Lung (tissue), 12 donors: ENCODE results near the gene KLF11. TPM values are rescaled to one million over a fixed set of nuclear protein-coding genes. Genes with fewer than 3 reads are reported as not detected.
A peak's percentile ranks its signal among the peaks of the same experiment; 100 is the strongest.

Source experiments
- ATAC-seq: fragments of 200-7000 bp; cut with Tn5 transposase; one replicate; pipeline ENCODE4 v1.9.1; 2020; ENCODE audit warnings: moderate number of reproducible peaks; ENCODE audit not compliant: insufficient read depth, low FRiP score
- DNase-seq, 3 donors: peaks; one replicate each; pipeline ENCODE4 v3.0.0-alpha.2; 2013 to 2017
- H3K27ac ChIP-seq, 2 donors: one replicate each; pipeline ENCODE4 v1.5.1; 2013; ENCODE audit warnings: mild to moderate bottlenecking in 2 of 2, moderate library complexity in 2 of 2, control low read depth in 1 of 2, inconsistent platforms in 1 of 2, low read depth in 1 of 2, low read length in 1 of 2
- H3K27me3 ChIP-seq, 3 donors: one replicate each; pipeline ENCODE4 v1.5.1; 2013; ENCODE audit warnings: low read length in 2 of 3; ENCODE audit not compliant: control insufficient read depth in 3 of 3, insufficient read depth in 3 of 3
- H3K36me3 ChIP-seq, 4 donors: one replicate each; pipeline ENCODE4 v1.5.1; 2013; ENCODE audit warnings: low read length in 4 of 4, mild to moderate bottlenecking in 1 of 4, moderate library complexity in 1 of 4; ENCODE audit not compliant: control insufficient read depth in 4 of 4, insufficient read depth in 4 of 4
- H3K4me1 ChIP-seq, 5 donors: one replicate each; pipeline ENCODE4 v1.5.1; 2013; ENCODE audit warnings: low read length in 5 of 5, mild to moderate bottlenecking in 2 of 5, moderate library complexity in 1 of 5; ENCODE audit not compliant: control insufficient read depth in 5 of 5, insufficient read depth in 5 of 5
- H3K4me3 ChIP-seq: one replicate; pipeline ENCODE4 v1.5.1; 2013; ENCODE audit warnings: mild to moderate bottlenecking, control low read depth, moderate library complexity
- H3K9ac ChIP-seq, 2 donors: one replicate each; pipeline ENCODE4 v1.5.1; 2013; ENCODE audit warnings: low read length in 2 of 2, control low read depth in 1 of 2; ENCODE audit not compliant: insufficient read depth in 1 of 2
- H3K9me3 ChIP-seq, 4 donors: one replicate each; pipeline ENCODE4 v1.5.1; 2013; ENCODE audit warnings: low read length in 3 of 4, mild to moderate bottlenecking in 1 of 4, moderate library complexity in 1 of 4; ENCODE audit not compliant: control insufficient read depth in 4 of 4, insufficient read depth in 3 of 4
- WGBS, 2 donors: extraction: QIAGEN DNeasy Blood & Tissue Kit; methylation state at CpG; one replicate each; pipeline ENCODE4 v1.1.7; 2013; 5-methylcytosine and 5-hydroxymethylcytosine counted together
- polyA plus RNA-seq, 2 donors: library from polyadenylated mRNA; stranded (reverse); fragments of 200-250 nt; gene quantifications; one replicate each; pipeline ENCODE4 v1.2.1, GENCODE V29; 2013
- total RNA-seq, 2 donors: library from RNA; depleted of rRNA in 1 of 2; stranded (reverse); fragments of >200 nt in 1 of 2; gene quantifications; one replicate each; pipeline ENCODE4 v1.2.1, GENCODE V29; 2014 to 2021
- TF ChIP-seq, protein P1 (sequence below): IDR thresholded peaks from 2 replicates; pipeline ENCODE4 v1.5.1; 2012; ENCODE audit warnings: mild to moderate bottlenecking; ENCODE audit errors: control extremely low read depth, extremely low read depth
- donor health status: control.
- donor health status: control.
- donor health status: Bipolar disorder and iron deficiency.
- donor health status: healthy.
- donor health status: DM: yes; HTN: yes; CAD: no.

Gene KLF11
- total and polyA plus RNA-seq, 4 donors = 7.4 to 21.8 (median 17.3) TPM

DNA sequence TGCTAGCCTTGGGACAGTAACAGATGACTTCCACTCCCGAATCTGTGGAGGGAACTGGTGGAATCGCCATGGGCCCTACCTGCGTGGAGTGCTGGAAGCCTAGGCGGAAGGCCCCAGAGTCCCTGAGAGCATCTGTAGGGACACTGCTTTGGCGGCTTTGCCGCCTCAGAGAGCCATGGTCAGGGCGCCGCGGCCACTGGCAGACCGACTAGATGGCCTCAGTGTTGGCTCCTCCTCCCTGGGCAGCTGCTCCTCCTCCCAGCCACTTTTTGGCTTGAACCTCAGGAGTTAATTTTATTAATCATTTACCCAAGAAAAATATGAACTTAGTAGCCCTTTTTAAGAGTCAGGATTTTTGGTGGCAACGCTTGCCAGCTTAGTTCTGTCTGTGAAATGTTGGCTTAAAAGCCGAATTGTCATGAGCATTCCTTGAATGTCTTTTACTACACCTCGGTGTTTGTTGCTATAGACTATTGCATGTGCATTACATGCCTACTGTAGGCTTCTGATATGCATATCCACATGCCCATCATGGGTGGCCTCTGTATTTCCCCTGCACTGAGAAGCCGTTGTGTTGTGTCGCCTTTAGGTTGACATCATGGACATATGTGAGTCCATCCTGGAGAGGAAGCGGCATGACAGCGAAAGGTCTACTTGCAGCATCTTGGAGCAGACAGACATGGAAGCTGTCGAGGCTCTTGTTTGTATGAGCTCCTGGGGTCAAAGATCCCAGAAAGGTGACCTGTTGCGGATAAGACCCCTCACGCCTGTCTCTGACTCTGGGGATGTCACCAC is 2.4 kb downstream of the KLF11 start:
- peak overlapping the region in 1 of 2 donors; percentile 40 for H3K27ac ChIP-seq
- no peak overlapping the region for H3K9ac ChIP-seq
- H3K9me3 ChIP-seq = no peaks in the 10 kb centered on the region
- ATAC-seq (no peak), DNase-seq (no peak)
- peaks cover 2 to 31% (median 7%) of the 10 kb centered on the region in 4 donors for H3K36me3 ChIP-seq
- peaks cover 0 to 23% (median 12%) of the 10 kb centered on the region in 5 donors for H3K4me1 ChIP-seq
- H3K4me3 ChIP-seq = no peak overlapping the region
- WGBS, 2 donors = 73 to 87% methylated on average over 20 of the region's 20 CpGs
- TF ChIP-seq, protein P1, sequence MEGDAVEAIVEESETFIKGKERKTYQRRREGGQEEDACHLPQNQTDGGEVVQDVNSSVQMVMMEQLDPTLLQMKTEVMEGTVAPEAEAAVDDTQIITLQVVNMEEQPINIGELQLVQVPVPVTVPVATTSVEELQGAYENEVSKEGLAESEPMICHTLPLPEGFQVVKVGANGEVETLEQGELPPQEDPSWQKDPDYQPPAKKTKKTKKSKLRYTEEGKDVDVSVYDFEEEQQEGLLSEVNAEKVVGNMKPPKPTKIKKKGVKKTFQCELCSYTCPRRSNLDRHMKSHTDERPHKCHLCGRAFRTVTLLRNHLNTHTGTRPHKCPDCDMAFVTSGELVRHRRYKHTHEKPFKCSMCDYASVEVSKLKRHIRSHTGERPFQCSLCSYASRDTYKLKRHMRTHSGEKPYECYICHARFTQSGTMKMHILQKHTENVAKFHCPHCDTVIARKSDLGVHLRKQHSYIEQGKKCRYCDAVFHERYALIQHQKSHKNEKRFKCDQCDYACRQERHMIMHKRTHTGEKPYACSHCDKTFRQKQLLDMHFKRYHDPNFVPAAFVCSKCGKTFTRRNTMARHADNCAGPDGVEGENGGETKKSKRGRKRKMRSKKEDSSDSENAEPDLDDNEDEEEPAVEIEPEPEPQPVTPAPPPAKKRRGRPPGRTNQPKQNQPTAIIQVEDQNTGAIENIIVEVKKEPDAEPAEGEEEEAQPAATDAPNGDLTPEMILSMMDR = no peak
- no peaks in the 10 kb centered on the region for H3K27me3 ChIP-seq

DNA sequence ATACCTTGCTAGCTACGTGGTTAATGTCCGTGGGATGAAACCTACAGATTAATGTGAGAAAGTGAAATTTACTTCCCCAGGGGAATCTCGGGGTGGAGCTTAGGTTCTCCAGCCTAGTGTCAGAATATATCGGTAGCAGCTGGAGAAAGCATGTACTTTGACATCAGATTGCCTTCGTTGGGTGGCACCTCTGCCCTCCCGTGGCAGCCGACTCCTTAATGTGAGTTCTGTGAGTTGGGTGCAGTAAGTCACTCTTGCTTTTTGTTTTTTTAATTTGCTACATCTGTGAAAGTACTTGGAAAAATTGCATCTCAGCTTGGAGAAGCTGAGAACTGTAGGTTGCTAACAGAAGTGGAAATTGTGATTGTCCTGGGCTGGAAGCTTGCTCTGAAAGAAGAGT is 3.6 kb downstream of the KLF11 start:
- Histone ChIP-seq H3K27me3 (no peaks in the 10 kb centered on the region), H3K9me3 (no peaks in the 10 kb centered on the region), H3K36me3 (peaks cover 3 to 34% (median 7%) of the 10 kb centered on the region in 4 donors), H3K27ac (peak overlapping the region in 1 of 2 donors; percentile 49), H3K9ac (no peak overlapping the region), H3K4me3 (no peak overlapping the region), H3K4me1 (peaks cover 0 to 19% (median 10%) of the 10 kb centered on the region in 5 donors)
- DNase-seq (no peak), ATAC-seq (no peak)
- TF ChIP-seq, protein P1 = no peak
- 64 to 78% methylated on average over 7 of the region's 7 CpGs for WGBS, 2 donors

DNA sequence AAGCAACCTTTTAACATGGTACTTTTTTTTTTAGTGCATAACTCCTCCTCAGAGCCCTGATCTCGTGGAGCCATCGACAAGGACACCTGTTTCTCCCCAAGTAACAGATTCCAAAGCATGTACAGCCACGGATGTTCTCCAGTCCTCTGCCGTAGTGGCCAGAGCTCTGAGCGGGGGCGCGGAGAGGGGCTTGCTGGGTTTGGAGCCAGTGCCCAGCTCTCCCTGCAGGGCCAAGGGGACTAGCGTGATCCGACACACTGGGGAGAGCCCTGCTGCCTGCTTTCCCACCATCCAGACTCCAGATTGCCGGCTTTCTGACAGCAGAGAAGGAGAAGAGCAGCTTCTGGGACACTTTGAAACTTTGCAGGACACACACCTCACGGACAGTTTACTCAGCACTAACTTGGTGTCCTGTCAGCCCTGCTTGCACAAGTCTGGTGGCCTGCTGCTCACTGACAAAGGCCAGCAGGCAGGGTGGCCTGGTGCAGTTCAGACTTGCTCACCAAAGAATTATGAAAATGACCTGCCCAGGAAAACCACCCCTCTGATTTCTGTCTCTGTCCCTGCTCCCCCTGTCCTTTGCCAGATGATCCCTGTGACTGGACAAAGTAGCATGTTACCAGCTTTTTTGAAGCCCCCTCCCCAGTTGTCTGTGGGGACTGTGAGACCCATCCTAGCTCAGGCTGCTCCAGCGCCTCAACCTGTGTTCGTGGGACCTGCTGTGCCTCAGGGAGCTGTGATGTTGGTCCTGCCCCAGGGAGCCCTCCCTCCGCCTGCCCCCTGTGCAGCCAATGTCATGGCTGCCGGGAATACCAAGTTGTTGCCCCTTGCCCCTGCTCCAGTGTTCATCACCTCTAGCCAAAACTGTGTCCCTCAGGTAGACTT is 4.5 kb downstream of the KLF11 start:
- Histone ChIP-seq H3K4me1 (peaks cover 0 to 14% (median 6%) of the 10 kb centered on the region in 5 donors), H3K4me3 (no peak overlapping the region), H3K36me3 (peaks cover 7 to 38% (median 11%) of the 10 kb centered on the region in 4 donors), H3K9ac (no peak overlapping the region), H3K9me3 (no peaks in the 10 kb centered on the region), H3K27me3 (no peaks in the 10 kb centered on the region), H3K27ac (peak overlapping the region in 1 of 2 donors; percentile 1)
- TF ChIP-seq, protein P1 = no peak
- no peak for DNase-seq
- 90 to 91% methylated on average over 15 of the region's 15 CpGs for WGBS, 2 donors
- no peak for ATAC-seq
